ENCODE measurements around the gene FAM47E.

DNA sequence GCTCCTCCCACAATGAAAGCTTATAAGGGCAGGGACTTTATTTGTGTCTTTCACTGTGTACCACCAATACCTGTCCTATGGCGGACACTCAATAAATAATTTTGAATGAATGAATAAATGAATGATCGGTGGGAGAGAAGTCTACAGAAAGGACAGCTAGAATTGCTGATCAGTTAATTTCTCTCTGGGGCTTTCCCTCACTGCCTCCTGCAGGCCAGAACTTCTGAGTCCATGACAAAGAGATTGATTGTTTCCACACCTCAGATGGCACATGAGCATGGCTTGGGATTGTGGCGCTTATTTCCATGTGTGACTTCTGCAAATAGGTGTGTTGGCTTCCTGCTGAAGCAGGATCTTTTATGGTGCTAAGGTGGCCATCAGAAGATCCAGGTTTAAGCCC lies 6.3 kb downstream of the FAM47E start:
- TF ChIP-seq CTCF (IDR thresholded peaks at IDR 0.05; ENCODE audit: low read depth, low read length, poor library complexity, severe bottlenecking) (no peak), EZH2phosphoT487 (IDR thresholded peaks at IDR 0.05; ENCODE audit: borderline replicate concordance, low read length) (no peak)

All from DOHH2 (cell line).